Fibroblast of lung (primary cell): ENCODE data around the gene ZFR.

ENCODE experiments used
- CTCF ChIP-seq, 2 donors: IDR thresholded peaks in 1 of 2; conservative IDR thresholded peaks in 1 of 2; 1 replicate in 1 of 2; 2 replicates in 1 of 2; pipeline ENCODE4 v1.5.1; 2011 to 2012; ENCODE audit warnings: low read length in 2 of 2, control low read depth in 1 of 2, inconsistent platforms in 1 of 2, low read depth in 1 of 2, mild to moderate bottlenecking in 1 of 2
- EZH2 ChIP-seq: IDR thresholded peaks from 2 replicates; pipeline ENCODE4 v1.5.1; 2012; ENCODE audit warnings: low read length, control low read depth, mild to moderate bottlenecking; ENCODE audit errors: missing control alignments

GRCh38 chr5:32388432-32389129 lies 56.0 kb downstream of the ZFR start:
- TF ChIP-seq EZH2 (no peak), CTCF (conservative IDR thresholded peaks at IDR 0.05 in 1 of 2, IDR thresholded peaks at IDR 0.05 in 1 of 2; ENCODE audit: low read depth in 1 of 2, low read length in 2 of 2) (no peak)
